Adrenal gland (tissue), 12 donors: ENCODE results near the gene ERC2. TPM values are rescaled to one million over a fixed set of nuclear protein-coding genes. Genes with fewer than 3 reads are reported as not detected.

Experiments
- DNase-seq, 7 donors: peaks; one replicate each; pipeline ENCODE4 v3.0.0-alpha.2; 2019 to 2020
- H3K27ac ChIP-seq, 5 donors: fragments of 200-600 bp; sonication (generic) in 4 of 5; 1 replicate in 3 of 5; 2 replicates in 2 of 5; pipeline versions ENCODE4 v1.5.1 to v1.8.0; 2016 to 2020; ENCODE audit warnings: mild to moderate bottlenecking in 1 of 5
- H3K27me3 ChIP-seq: fragments of 200-600 bp; 2 replicates; pipeline ENCODE4 v1.8.0; 2021
- H3K36me3 ChIP-seq, 2 donors: fragments of 200-600 bp; replicated peaks in 1 of 2; 1 replicate in 1 of 2; 2 replicates in 1 of 2; pipeline versions ENCODE4 v1.5.1 to v1.8.0; 2018 to 2022
- H3K4me1 ChIP-seq, 2 donors: fragments of 200-600 bp; replicated peaks in 1 of 2; 1 replicate in 1 of 2; 2 replicates in 1 of 2; pipeline versions ENCODE4 v1.5.1 to v1.8.0; 2018 to 2021
- H3K4me3 ChIP-seq, 4 donors: fragments of 200-600 bp; sonication (generic) in 3 of 4; one replicate each; pipeline ENCODE4 v1.5.1; 2016 to 2018
- H3K9me3 ChIP-seq, 3 donors: fragments of 200-600 bp; sonication (generic) in 1 of 3; replicated peaks in 1 of 3; 1 replicate in 2 of 3; 2 replicates in 1 of 3; pipeline versions ENCODE4 v1.5.1 to v1.8.0; 2016 to 2021
- POLR2A ChIP-seq, 2 donors: fragments of 450-650 bp; IDR thresholded peaks; one replicate each; pipeline ENCODE4 v1.6.1; 2017; ENCODE audit warnings: antibody characterized with exemption in 2 of 2, mild to moderate bottlenecking in 2 of 2, moderate library complexity in 1 of 2
- WGBS, 4 donors: extraction: QIAGEN DNeasy Blood & Tissue Kit in 2 of 4; methylation state at CpG; one replicate each; pipeline versions ENCODE4 v1.1.5 to v1.1.7; 2013 to 2017; 5-methylcytosine and 5-hydroxymethylcytosine counted together
- intact Hi-C, 2 donors: fragments of 100-400 bp; cut with DNase I; formaldehyde crosslinking; loops; one replicate each; pipeline versions ENCODE4 v1.14.1 to v1.15.0; 2022 to 2023
- polyA plus RNA-seq, 3 donors: library from polyadenylated mRNA; stranded (reverse); fragments of 200-250 nt in 2 of 3; fragments of 350-450 nt in 1 of 3; fragmentation: Illumina TruSeq in 1 of 3; extraction: RNeasy Lipid Tissue Mini Kit (QIAGEN cat#74804) in 1 of 3; gene quantifications; one replicate each; pipeline ENCODE4 v1.2.3, GENCODE V29; 2013 to 2014
- total RNA-seq, 9 donors: library from RNA; depleted of rRNA in 4 of 9; stranded (reverse); fragments of >200 nt in 4 of 9; fragments of 120-200 nt in 1 of 9; fragmentation: NEBNext Ultra II Directional in 1 of 9; extraction: Animal tissue kit (Norgen Biotek cat#: 25700) in 1 of 9; gene quantifications; one replicate each; pipeline versions ENCODE4 v1.1.0 to v1.2.4, GENCODE V29; 2013 to 2023
- TF ChIP-seq, protein P1 (sequence below), 6 experiments: fragments of 450-650 bp in 4 of 6; fragments of 200-600 bp in 2 of 6; sonication (generic) in 1 of 6; IDR thresholded peaks; 1 replicate in 5 of 6; 2 replicates in 1 of 6; pipeline versions ENCODE4 v1.5.1 to v1.8.0; 2016 to 2021; ENCODE audit warnings: antibody characterized with exemption in 6 of 6, mild to moderate bottlenecking in 2 of 6, moderate library complexity in 1 of 6
- donor health status: healthy with polysubstance abuse.
- donor health status: Bipolar disorder and iron deficiency.
- donor health status: DM: yes; HTN: yes; CAD: no.
- donor health status: DM: no; HTN: no; CAD: no.
- donor health status: DM: no; HTN: no; CAD: no.
- donor health status: DM: yes; HTN: yes; CAD: no.

The ERC2 gene
- total and polyA plus RNA-seq, 12 donors: 0.47 to 5.8 (median 1.5) TPM

DNA sequence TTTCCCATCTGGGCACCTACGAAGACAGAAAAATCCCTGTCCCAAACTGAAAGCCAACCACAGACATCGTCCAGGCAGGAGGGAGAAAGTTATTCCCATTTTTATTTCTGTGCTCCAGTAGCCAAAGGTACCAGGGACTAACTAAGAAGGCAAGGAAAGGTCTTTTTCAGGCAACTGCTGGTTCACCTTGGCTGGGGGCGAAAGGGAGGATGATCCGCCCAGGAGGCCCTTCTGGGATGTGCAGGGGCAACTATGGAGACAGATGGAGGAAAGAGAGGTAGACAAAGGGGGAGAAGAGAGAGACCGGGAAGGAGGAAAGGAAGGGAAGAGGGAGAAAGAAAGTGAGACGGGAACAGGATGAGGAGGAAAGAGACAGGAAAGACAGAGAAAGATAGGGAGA lies 994.5 kb downstream of the ERC2 start:
- H3K36me3 ChIP-seq: no peaks in the 10 kb centered on the region
- no peak for TF ChIP-seq POLR2A (IDR thresholded peaks at IDR 0.05)
- TF ChIP-seq, protein P1, sequence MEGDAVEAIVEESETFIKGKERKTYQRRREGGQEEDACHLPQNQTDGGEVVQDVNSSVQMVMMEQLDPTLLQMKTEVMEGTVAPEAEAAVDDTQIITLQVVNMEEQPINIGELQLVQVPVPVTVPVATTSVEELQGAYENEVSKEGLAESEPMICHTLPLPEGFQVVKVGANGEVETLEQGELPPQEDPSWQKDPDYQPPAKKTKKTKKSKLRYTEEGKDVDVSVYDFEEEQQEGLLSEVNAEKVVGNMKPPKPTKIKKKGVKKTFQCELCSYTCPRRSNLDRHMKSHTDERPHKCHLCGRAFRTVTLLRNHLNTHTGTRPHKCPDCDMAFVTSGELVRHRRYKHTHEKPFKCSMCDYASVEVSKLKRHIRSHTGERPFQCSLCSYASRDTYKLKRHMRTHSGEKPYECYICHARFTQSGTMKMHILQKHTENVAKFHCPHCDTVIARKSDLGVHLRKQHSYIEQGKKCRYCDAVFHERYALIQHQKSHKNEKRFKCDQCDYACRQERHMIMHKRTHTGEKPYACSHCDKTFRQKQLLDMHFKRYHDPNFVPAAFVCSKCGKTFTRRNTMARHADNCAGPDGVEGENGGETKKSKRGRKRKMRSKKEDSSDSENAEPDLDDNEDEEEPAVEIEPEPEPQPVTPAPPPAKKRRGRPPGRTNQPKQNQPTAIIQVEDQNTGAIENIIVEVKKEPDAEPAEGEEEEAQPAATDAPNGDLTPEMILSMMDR (IDR thresholded peaks at IDR 0.05): no peak
- H3K27me3 ChIP-seq: peaks cover 4% of the 10 kb centered on the region
- H3K9me3 ChIP-seq: no peaks in the 10 kb centered on the region
- no peaks in the 10 kb centered on the region for H3K4me1 ChIP-seq
- no peak overlapping the region for H3K27ac ChIP-seq
- DNase-seq: no peak
- WGBS, 4 donors: 79 to 93% (median 82%) methylated on average over 6 of the region's 6 CpGs
- intact Hi-C loops: no loop called here
- no peak overlapping the region for H3K4me3 ChIP-seq

DNA sequence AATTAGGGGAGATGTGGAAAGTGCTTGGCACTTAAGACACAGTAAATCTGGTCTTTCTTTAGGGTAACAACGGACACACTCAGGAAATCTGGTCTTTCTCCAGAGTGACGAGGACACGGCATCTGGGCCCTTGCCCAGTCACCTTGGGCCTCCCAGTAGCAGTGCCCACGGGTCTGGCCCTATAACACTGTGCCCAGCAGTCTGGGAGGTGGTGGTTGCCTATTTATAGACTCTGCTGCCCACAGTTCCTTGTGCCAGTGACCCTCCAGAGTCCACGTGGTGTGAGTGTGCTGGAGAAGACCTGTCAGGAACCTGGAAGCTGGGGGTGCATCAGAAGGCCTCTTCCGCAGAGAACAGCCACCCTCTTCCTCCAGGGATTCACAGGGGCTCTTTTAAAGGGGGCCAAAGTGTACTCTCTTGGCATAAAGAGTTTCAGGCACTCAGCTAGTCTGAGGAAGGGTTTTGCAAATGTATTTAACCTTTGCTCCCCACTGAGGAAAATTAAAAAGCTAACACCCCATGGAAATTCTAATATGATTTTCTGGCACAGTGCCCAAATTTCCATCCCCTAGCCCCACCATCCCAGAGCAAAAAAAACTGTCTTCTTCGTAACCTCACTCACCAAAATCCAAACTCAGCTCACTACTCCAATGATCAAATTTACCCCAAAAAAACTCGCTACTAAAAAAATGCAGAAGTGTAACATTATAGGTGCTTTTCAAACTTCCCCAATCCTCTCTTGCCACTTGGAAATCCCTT lies 996.6 kb downstream of the ERC2 start:
- Histone ChIP-seq H3K4me1 (no peaks in the 10 kb centered on the region), H3K27me3 (no peaks in the 10 kb centered on the region), H3K27ac (no peak overlapping the region), H3K4me3 (no peak overlapping the region), H3K9me3 (no peaks in the 10 kb centered on the region), H3K36me3 (no peaks in the 10 kb centered on the region)
- DNase-seq: no peak
- no peak for TF ChIP-seq POLR2A (IDR thresholded peaks at IDR 0.05)
- TF ChIP-seq, protein P1 (IDR thresholded peaks at IDR 0.05): no peak
- intact Hi-C loops: no loop called here
- 59 to 73% (median 62%) methylated on average over 8 of the region's 8 CpGs for WGBS, 4 donors

DNA sequence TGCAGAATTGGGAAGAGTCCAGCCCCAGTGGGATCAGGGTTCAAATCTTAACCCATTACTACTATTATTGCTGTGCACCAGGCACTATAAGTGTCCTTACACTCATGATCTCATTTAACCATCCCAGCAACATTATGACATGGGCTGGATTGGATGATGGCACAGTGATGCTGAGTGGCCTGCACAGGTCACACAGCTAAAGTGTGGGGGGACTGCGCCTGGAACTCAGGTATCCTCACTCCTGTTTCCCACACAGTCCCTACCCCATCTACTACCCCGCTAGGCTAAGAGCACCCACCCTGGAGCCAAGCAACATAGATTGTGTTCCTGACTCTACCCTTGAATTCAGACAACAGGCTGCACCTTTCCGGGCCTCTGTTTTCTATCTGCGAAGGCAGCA lies 997.2 kb downstream of the ERC2 start:
- intact Hi-C loops: no loop called here
- no peak for TF ChIP-seq POLR2A (IDR thresholded peaks at IDR 0.05)
- TF ChIP-seq, protein P1 (IDR thresholded peaks at IDR 0.05): no peak
- H3K9me3 ChIP-seq: no peaks in the 10 kb centered on the region
- no peaks in the 10 kb centered on the region for H3K36me3 ChIP-seq
- WGBS, 4 donors: 71 to 100% (median 91%) methylated on average over 2 to 4 of the region's 4 CpGs
- H3K4me3 ChIP-seq: no peak overlapping the region
- no peak overlapping the region for H3K27ac ChIP-seq
- peaks cover 2% of the 10 kb centered on the region for H3K27me3 ChIP-seq
- H3K4me1 ChIP-seq: no peaks in the 10 kb centered on the region
- DNase-seq: no peak

DNA sequence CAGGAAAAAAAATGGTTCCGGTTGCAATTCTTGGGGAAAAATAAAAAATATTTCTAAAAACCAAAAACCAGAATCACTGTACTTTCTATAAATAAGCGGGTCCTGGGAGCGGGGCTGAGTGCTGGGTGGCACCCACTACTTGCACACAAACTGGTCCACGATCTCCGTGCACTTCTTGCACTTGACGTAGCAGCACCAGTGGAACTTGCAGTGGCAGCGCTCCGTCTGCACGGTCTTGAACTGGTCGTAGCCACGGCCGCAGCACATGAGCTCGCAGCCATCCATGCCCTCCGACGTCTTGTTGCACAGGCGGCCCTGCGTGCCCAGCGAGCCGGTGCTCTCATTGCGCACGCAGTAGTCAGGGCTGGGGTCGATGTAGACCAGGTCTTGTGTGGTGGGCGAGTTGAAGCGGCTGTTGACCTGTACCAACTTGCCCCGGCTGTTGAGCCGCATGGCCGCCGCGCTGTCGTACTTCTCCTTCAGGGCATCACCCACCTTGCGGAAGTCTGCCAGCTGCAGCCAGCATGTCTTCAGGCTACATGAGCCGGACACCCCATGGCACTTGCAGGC lies 998.2 kb downstream of the ERC2 start:
- Histone ChIP-seq H3K4me3 (no peak overlapping the region), H3K27me3 (peaks cover 3% of the 10 kb centered on the region), H3K27ac (no peak overlapping the region), H3K36me3 (no peaks in the 10 kb centered on the region), H3K9me3 (no peaks in the 10 kb centered on the region), H3K4me1 (no peaks in the 10 kb centered on the region)
- DNase-seq: no peak
- TF ChIP-seq POLR2A (IDR thresholded peaks at IDR 0.05): no peak
- TF ChIP-seq, protein P1 (IDR thresholded peaks at IDR 0.05): no peak
- intact Hi-C loops: no loop called here
- WGBS, 4 donors: 91 to 96% (median 95%) methylated on average over 22 to 32 of the region's 32 CpGs
